NCI-H2196 treated with DMSO at 0.1 percent for 48 hours (cell line): ENCODE measurements around the gene LINGO1.

Experiments
- DNase-seq: peaks from one replicate; lab custom pipeline; 2025; ENCODE audit not compliant: unreplicated experiment; lab: John Stamatoyannopoulos, UW

Gene LINGO1

DNA sequence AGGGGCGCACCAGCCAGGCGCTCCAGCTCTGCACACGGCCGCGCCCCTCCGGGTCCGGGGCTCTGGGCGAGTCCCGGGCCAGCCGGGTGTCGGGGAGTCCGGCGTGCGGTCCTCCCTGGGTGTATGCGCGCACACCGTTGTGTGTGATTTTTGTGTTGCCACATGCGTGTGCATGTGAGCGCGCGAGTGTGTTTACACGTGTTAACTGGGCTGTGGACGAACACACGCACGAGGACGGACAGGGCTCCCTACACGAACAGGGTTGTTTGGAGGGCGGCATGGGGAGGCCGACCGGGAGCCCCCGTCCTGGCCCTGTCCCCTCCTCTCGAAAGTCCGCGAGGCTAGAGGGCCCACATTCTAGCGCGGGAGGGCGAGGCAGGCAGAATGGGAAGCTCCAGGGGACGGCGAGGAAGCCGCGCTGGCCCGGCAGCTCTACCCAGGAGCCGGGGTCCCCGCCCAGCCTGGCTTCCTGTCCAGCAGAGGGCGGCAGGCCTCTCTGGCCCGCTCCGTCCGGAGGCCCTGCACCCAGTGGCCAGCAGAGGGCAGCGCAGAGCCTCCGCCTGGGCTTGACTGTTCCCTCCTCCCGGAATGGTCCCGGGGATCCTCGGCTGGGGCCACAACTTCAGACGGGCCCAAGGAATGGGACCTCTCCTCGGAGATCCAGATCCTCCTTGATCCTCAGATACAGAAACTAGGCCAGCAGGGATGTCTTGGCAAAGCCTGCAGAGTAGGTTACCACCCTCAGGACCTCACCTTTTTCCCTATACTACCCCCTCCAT, 611 bp upstream of the LINGO1 start:
- peak; percentile 39 for DNase-seq

DNA sequence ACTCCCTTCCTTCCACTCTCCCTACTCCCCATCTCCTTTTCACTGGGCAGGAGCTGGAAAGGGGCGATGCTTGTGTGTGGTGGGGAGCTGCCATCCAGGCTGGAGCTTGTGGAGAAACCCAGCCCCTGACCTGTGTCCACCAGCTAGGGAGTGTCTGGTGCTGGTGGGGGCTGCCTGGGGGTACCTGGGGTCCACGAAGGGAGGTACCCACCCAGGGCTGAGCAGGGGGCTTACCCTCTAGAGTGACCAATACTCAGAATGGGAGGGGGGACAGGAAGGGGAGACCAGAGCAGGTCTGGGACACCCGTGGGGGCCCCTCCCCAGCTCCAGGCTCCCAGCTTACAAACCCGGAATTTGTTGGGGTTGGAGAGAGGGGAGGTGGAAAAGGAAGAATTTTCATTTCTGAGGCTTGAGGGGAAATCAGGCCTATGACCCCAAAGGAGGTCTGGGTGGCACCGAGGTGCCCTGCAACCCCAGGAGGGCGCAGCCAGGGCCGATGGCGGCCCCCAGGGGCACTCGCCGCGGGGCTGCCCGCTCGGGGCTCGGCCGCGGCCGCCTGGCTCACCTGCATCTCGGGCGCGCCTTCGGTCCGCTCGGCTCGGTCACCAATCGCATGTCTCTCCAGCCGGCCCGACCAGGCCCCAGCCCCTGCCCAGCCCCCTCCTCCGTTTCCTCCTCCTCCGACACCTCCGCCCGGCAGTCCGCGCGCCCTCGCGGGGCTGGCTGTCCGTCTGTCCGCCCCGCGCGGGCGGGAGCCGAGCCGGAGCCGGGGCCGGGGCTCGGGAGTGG, 773 bp downstream of the LINGO1 start:
- DNase-seq = no peak

DNA sequence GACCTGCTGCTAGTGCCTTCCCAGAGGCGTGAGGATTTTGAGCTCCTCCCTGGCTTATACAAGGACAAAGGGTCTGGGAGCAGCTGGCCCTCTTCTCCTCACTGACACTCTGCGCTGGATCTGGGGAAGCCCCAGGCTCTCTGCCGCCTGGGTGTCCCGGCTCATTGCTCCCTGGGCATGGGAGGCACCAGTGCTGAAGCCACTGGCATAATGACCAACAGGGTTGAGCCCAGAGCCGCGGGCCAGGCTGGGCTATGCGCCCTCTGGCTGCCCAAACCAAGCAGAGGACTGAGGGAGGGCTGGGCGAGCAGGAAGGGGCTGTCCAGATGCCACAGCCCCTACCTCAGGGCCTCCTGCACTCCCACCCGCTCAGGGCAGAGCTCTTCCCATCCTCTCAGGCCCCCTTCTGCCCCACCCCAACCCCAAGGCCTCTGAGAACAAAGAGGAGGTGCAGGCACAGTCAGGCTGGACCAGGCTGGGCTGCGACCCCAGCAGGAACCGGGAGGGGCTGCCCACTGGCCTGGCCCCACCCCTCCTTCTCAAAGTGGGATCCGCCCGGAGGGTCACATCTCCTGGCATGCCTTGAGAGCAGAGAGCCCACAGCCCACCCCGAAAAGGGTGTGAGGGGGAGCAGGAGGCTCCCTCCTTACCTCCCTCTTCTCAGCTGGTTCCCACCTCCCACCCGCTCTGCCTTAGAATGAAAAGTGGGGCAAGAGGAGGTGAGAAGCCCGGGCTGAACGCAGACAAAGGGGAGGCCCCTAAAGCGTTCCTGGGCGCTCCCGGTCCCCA, 1.6 kb downstream of the LINGO1 start:
- no peak for DNase-seq

DNA sequence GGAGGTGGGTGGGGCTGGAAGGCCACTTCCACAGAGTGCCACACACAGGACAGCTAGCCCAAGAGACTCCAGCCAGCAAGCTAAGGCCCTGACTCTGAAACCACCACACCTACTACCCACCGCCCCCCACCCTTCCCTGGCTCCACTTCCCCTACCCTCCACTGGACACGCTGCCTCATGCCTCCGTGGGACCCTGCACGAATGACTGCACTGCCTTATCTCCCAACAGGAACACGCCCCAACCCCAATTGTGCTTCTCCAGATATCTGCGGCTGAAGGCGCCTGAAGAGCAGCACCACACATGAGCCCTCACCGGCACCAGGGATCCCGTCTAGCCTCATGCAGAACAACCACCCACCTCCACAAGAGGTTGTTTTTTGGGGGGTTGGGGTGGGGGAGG, 2.7 kb downstream of the LINGO1 start:
- DNase-seq = no peak

DNA sequence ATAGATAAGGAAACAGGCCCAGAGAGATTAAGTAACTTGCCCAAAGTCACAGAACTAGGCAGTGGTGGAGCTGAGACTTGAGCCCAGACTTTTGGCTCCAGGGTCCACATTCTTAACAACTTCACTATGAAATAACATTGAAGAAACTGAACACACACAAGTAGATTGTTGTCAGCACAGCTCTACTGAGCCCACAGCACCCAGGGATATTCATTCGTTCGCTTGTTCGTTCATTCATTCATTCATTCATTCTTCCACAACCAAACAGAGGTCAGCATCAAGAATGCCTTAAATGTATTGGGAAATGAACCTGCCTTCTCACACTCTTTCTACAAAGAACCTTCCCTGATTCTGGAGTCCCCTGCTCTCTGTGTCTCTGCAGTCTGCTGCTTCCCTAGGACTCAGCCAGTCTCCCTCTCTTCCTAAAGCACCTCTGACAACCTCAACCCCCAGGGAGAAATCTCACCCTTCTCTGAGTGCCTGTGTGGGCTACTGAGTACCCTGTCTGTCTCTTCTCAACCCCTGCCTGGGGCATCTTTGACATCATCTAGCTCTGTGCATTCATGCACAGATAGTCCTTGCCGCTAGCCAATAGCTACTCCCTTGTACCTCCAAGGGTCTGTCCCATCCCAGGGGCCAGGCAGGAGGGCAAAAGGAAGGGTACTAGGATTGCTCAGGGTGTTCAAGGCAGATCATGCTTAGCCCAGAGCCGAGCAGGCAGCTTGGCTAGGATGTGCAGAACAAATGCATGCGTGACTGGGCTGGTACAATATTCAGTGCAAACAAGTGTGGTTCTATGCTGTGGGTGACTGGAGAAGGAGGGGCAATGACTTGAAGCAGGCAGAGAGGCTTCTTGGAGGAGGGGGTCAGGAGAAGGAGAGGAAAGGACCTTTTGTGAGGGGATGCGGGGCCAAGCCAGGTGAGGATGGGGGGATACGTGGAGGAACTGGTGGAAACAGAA, 3.4 kb downstream of the LINGO1 start:
- DNase-seq = no peak

DNA sequence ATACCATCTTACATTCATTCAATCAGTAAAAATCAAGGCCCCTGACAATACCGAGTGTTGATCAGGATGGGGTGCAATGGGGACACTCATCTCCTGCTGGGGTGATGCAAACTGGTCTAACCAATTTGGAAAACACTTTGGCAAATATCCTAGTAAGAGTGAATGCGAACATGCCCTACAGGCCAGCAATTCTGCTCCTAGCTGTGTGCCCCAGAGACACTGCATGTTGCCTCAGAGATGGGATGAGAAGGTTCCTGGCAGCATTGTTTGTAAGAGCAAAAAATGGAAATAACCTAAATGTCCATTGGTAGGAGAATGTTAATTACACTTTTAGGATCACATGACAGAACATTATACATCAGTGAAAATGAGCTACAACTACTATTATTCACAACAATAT, 4.7 kb downstream of the LINGO1 start:
- DNase-seq = no peak

DNA sequence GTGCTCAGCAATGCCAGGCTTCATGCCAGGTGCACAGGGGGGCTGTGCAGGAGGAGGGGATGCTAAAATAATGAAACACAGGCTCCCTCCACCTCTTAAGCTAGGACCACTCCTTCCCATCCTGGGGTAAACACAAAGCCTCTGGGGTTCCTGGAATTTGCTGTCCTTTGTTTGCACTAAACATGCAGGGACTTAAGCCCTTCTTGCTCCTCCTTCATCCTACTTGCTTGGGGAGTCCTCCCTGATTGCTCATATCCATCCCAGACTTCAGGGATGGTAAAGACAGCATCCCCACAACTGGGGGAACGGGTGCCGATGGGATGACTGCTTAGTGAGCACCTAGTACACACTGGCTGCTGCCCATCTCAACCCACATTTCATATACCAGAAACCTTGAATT, 5.1 kb downstream of the LINGO1 start:
- DNase-seq = no peak

DNA sequence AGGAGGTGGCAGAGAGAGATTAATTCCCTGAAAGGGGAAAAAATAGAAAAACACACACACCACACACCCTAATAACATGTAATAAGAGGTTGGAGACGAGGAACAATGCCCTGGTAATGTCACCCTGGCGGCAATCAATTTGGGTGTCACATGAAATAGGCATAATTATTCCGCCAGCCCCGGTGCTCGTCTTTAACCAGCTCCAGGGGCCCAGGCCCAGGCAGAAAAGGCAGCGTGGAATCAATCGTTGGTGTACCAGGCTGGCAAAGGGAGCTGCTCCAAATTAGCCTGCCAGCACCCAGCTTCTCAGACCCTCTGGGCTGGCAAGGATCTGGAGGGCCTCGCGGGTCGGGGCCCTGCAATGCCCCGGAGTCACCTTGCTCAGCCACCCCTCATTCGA, 5.6 kb downstream of the LINGO1 start:
- no peak for DNase-seq

DNA sequence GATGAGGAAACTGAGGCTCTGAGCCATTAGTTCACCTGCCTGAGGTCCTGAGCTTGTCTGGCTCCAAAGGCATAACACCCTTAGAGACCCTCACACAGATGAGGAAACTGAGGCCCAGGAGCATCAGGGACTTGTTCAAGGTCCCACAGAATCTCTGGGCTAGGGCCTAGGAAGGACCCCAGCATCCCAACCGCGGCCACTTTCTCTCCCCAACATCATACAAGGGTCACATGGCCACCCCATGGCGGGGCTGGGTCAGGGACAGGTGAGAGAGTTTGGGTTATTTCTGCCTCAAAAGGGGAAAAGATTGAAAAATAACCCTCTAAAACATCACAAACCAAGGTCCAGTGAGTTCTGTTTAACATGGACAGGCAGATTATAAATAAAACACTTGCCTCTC, 6.7 kb downstream of the LINGO1 start:
- DNase-seq = no peak

DNA sequence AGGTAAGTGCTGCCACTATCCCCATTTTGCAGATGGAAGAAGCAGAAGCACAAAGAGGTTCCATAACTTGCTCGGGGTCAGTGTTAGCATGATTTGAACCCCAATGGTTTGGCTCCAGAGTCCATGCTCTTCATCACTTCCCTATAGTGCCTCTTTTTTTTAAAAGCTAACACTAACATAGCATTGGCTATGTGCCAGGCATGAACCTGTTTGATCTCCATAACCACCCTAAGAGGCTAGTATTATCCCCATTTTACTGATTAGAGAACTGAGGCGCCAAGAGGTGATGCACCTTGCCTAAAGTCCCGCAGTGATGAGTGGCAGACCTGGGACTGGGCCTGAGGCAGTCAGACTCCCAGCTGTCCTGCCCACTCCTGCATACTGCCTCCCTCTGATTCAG, 7.3 kb downstream of the LINGO1 start:
- no peak for DNase-seq

DNA sequence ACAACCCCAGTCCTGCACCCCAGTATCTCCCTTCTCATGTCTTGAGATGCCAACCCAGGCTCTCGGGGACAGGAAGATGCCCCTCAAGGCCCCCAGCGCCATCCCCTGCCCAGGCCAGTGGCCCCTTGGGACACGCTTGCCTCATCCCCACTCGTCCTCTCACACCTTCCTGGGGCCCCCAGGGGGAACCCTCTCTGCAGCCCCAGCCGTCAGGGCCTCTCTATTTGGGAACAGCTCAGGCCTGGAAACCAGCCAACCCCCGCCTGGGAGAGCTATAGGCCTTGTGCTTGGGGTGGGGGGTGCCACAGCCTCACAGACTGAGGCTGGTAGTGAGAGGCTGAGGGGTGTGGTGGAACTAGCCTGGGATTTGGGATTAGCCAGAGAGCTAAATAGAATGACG, 7.8 kb downstream of the LINGO1 start:
- DNase-seq = no peak

DNA sequence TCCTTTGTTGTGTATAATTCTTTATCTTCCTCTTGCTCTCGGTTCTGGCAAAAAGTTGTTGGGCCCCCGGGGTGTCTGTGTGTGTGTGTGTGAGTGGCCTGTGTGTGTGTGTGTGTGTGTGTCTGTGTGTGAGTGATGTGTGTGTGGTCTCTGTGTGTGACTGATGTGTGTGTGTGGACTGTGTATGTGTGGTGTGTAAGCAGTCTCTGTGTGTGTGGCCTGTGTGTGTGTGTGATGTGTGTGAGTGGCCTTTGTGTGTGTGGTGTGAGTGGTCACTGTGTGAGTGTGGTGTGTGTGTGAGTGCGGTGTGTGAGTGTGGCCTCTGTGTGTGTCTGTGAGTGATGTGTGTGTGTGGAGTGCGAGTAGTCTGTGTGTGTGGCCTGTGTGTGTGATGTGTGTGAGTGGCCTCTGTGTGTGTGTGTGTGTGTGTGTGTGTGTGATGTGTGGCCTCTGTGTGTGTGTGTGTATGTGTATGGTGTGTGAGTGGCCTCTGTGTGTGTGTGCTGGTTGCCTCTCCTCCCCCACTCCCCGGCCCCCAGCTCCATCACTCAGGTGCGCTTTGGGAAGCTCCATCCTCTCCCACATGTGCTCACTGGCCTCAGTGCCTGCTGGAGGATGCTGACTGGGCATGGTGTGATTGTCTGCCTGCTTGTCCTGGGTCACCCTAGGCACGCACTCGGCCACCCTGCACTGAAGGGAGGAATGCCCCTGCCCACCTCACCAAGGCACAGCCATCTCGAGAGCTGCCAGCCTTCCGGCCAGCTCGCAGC, 8.8 kb downstream of the LINGO1 start:
- no peak for DNase-seq

DNA sequence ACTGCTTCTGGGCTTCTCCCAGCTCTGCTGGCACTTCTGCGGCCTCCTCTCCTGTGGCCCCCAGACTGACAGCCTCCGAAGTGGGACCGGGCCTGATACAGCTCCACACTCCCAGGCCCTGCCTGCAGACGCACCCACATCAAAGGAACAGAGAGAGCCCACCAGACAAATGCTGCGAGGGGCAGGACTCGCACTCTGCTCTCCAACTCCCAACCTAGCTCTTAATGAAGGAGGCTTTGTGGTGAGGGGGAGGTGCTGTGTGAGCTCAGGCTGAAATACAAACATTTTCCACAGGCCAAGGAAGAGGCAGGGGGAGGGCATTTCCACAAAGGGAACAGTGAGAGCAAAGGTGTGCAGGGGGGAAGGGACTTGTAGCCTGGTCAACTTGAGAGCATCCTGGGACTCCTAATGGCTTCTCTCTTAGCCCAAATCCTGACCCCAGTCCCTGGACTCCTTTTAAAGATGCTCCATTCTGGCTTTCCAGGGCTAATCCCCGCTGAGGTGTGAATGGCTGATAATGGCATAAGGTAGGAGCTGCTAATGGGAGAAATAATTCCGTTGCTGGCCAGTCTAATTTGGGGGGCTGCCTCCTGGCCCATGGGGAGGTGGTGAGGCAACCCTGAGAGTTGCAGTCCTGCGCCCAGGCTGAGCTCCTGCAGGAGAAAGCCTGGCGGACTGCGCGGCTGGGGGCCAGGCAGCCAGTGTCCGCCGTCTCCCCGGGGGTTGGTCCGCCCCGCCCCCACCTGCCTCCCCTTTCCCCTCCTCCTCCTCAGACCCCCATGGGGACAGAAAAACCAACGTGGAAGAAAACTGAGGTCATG, 9.6 kb downstream of the LINGO1 start:
- DNase-seq = no peak

DNA sequence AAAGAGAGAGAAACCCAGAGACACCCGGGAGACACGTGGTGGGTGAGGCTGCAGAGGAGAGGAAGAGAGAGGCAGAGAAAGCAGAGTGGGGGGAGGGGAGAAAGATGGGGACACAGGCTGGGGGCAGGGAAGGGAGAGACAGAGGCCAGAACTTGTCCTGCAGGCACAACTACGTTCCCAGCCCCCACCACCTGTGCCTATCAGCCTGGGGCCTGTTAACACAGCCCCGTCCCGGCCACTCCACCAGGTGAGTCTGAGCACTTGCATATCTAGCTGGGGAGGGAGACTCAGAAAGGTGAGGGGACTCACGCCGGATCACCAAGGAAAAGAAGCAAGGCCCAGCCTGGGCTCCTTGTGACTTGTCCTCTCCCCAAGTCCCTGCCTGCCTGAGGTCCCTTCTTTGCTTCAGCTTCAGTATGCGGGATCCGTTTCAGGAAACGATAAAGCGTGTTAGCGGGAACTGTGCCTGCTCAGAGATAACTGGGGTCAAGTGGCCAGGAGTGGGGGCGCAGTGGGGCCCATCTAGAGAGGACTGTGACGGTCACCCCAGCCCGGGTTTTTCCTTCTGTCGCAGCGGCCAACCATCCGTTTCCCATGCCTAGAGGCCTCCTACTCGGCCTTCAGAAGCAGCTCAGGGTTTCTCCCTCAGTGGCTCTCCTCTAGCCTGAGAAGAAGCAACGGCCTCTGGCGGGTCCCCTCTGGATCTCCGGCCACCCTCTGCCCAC, 10.3 kb downstream of the LINGO1 start:
- no peak for DNase-seq

DNA sequence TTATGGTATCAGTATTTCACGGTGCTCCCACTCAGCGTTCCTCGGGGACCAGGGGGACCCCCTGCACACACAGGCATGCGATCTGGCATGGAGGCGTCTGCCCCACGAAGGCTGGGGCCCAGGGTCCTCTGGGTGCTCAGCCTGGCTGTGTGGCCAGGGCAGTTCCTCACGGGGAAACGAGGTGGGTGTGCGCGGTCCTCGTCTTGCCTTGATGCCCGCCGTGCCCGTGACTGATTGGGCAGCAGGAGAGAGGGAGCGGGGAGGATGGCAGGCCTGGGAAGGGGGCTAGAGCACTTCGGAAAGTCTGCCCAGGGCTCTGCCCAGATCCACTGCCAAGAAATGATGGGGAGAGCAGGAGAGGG, 10.9 kb downstream of the LINGO1 start:
- no peak for DNase-seq

DNA sequence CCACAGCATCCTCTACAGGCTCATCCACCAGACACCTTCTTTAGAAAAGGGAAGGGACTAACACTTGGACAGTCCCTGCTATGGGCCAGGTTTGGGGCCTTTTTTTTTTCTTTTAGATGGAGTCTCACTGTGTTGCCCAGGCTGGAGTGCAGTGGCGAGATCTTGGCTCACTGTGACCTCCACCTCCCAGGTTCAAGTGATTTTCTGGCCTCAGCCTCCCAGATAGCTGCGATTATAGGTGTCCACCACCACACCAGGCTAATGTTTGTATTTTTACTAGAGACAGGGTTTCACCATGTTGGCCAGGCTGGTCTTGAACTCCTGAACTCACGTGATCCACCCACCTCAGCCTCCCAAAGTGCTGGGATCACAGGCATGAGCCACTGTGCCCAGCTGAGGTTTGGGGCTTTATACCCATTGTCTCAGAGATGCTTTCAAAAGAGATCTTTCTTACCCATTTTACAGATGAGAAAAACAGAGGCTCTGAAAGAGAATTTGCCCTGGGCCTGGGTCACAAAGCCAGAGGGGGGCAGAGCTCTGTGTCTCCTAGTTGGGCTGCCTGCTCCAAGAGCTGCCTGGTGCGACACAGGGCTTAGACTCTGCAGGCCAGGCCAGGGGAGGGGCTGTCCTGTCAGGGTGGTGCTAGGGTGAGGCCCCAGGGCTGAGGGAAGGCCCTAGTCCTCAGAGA, 11.6 kb downstream of the LINGO1 start:
- no peak for DNase-seq

DNA sequence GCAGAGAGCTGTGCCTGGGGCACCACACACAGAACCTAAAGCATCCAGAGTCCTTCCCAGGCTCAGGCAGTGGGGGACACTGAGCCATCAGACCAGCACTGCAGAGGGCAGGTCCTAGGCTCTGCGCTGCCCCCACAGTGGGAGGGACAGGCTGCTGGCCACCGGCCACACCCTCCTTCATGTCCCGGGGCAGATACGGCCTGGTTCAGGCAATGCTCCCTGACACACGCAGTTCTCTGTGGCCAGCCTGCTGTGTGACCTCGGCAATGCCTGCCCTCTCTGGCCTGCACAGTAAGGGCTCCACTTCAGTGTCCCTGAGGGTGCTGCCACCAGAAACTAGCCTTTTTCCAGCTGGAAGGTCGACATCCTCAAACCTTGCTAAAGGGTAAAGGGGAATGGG, 12.4 kb downstream of the LINGO1 start:
- DNase-seq = no peak

DNA sequence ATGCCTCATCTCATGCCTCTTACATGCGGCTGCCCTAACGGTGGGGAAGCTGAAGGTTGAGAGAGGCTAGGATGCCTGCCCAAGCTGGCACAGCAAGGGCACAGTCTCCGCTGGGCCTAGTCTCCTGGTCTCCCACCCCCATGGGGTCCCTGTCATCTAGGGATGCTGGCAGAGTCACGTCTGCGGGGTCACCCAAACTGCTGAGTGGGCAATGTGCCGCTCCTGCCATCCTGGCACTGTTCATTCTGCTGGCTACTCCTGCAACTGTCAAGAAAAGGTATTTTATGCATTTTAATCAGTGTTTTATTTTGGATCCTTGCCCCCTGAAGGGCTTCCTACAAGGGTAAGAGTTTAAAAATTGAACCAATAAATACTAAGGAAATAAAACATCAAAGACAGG, 12.8 kb downstream of the LINGO1 start:
- DNase-seq = no peak
